Tibial nerve (tissue), 4 donors: ENCODE results near the gene KCTD13. TPM values are rescaled to one million over a fixed set of nuclear protein-coding genes. Genes with fewer than 3 reads are reported as not detected.

Source experiments
- DNase-seq, 2 donors: peaks; one replicate each; pipeline ENCODE4 v3.0.0-alpha.2; 2019; ENCODE audit warnings: low spot score in 2 of 2
- H3K27ac ChIP-seq, 4 donors: fragments of 200-600 bp; sonication (generic) in 3 of 4; one replicate each; pipeline ENCODE4 v1.5.1; 2017 to 2019; ENCODE audit warnings: mild to moderate bottlenecking in 1 of 4
- H3K27me3 ChIP-seq, 2 donors: fragments of 200-600 bp; sonication (generic) in 1 of 2; one replicate each; pipeline versions ENCODE4 v1.5.1 to v1.6.0; 2017 to 2019
- H3K36me3 ChIP-seq, 3 donors: fragments of 200-600 bp; sonication (generic); one replicate each; pipeline ENCODE4 v1.5.1; 2018 to 2019
- H3K4me1 ChIP-seq, 4 donors: fragments of 200-600 bp; sonication (generic) in 3 of 4; one replicate each; pipeline ENCODE4 v1.5.1; 2017 to 2019
- H3K4me3 ChIP-seq, 4 donors: fragments of 200-600 bp; sonication (generic) in 3 of 4; one replicate each; pipeline ENCODE4 v1.5.1; 2017 to 2019; ENCODE audit warnings: mild to moderate bottlenecking in 1 of 4, moderate library complexity in 1 of 4
- H3K9me3 ChIP-seq, 4 donors: fragments of 200-600 bp; sonication (generic) in 3 of 4; one replicate each; pipeline ENCODE4 v1.5.1; 2017 to 2019
- CTCF ChIP-seq, 5 experiments: fragments of 200-600 bp in 3 of 5; fragments of 450-650 bp in 2 of 5; sonication (generic) in 3 of 5; IDR thresholded peaks; one replicate each; pipeline ENCODE4 v1.5.1; 2016 to 2019; ENCODE audit warnings: antibody characterized with exemption in 5 of 5, mild to moderate bottlenecking in 3 of 5, moderate library complexity in 2 of 5
- EP300 ChIP-seq, 2 donors: sonication (generic); formaldehyde crosslinking; IDR thresholded peaks; one replicate each; pipeline ENCODE4 v1.6.1; 2017; ENCODE audit warnings: antibody characterized with exemption in 2 of 2, mild to moderate bottlenecking in 1 of 2
- POLR2A ChIP-seq, 2 donors: fragments of 450-650 bp; IDR thresholded peaks; one replicate each; pipeline ENCODE4 v1.6.1; 2017; ENCODE audit warnings: antibody characterized with exemption in 2 of 2, mild to moderate bottlenecking in 2 of 2, moderate library complexity in 2 of 2
- WGBS, 2 donors: methylation state at CpG; one replicate each; pipeline ENCODE4 v1.1.5; 2018; 5-methylcytosine and 5-hydroxymethylcytosine counted together
- total RNA-seq, 4 donors: library from RNA; depleted of rRNA; stranded (reverse); fragments of >200 nt; gene quantifications; one replicate each; pipeline ENCODE4 v1.1.0, GENCODE V29; 2016

The KCTD13 gene
- total RNA-seq, 4 donors from 2014 or later, result 31.0 to 81.0 (median 38.7) TPM

GRCh38 chr16:29858149-29858849, 67.7 kb downstream of the KCTD13 start:
- WGBS, 2 donors, result 55 to 57% methylated on average over 10 of the region's 10 CpGs
- H3K36me3 ChIP-seq, result peaks cover 3 to 40% (median 8%) of the 10 kb centered on the region in 3 donors
- H3K9me3 ChIP-seq, result no peaks in the 10 kb centered on the region
- peak overlapping the region in 1 of 4 donors; percentile 10 for H3K27ac ChIP-seq
- TF ChIP-seq EP300 (IDR thresholded peaks at IDR 0.05), result no peak
- TF ChIP-seq CTCF (IDR thresholded peaks at IDR 0.05), result no peak
- no peak for TF ChIP-seq POLR2A (IDR thresholded peaks at IDR 0.05)
- H3K27me3 ChIP-seq, result no peaks in the 10 kb centered on the region
- H3K4me1 ChIP-seq, result peaks cover 0 to 37% (median 13%) of the 10 kb centered on the region in 4 donors
- DNase-seq, result no peak
- no peak overlapping the region for H3K4me3 ChIP-seq

GRCh38 chr16:29857133-29857760, 68.8 kb downstream of the KCTD13 start:
- no peaks in the 10 kb centered on the region for H3K9me3 ChIP-seq
- peaks cover 3 to 40% (median 8%) of the 10 kb centered on the region in 3 donors for H3K36me3 ChIP-seq
- no peak for DNase-seq
- H3K4me3 ChIP-seq, result no peak overlapping the region
- TF ChIP-seq EP300 (IDR thresholded peaks at IDR 0.05) (no peak), POLR2A (IDR thresholded peaks at IDR 0.05) (no peak), CTCF (IDR thresholded peaks at IDR 0.05) (no peak)
- 76 to 78% methylated on average over 7 of the region's 7 CpGs for WGBS, 2 donors
- peak overlapping the region in 1 of 4 donors; percentile 37 for H3K27ac ChIP-seq
- peaks cover 0 to 45% (median 13%) of the 10 kb centered on the region in 4 donors for H3K4me1 ChIP-seq
- H3K27me3 ChIP-seq, result no peaks in the 10 kb centered on the region

Other genes with a start within 250 kb of the KCTD13 start
- gene QPRT, start 247.0 kb downstream of the KCTD13 start, total RNA-seq, result 10 to 100 TPM; 15.3 to 50.4 (median 38.5) TPM
- 1 to 10 TPM in 1 of 4 donors, under 1 TPM in 3; 0.20 to 2.8 (median 0.61) TPM for gene C16orf54, start 180.2 kb downstream of the KCTD13 start, total RNA-seq
- not detected for gene ZG16, start 148.0 kb downstream of the KCTD13 start, total RNA-seq
- gene KIF22, start 135.5 kb downstream of the KCTD13 start, total RNA-seq, result 10 to 100 TPM; 19.9 to 42.8 (median 40.5) TPM
- gene MAZ, start 119.7 kb downstream of the KCTD13 start, total RNA-seq, result 10 to 100 TPM; 40.0 to 75.9 (median 62.0) TPM
- 10 to 100 TPM; 10.0 to 28.4 (median 18.5) TPM for gene PRRT2, start 114.0 kb downstream of the KCTD13 start, total RNA-seq
- 10 to 100 TPM; 40.8 to 70.7 (median 61.0) TPM for gene PAGR1, start 110.1 kb downstream of the KCTD13 start, total RNA-seq
- 100 to 1,000 TPM; 113 to 247 (median 177) TPM for gene MVP, start 105.8 kb downstream of the KCTD13 start, total RNA-seq
- 100 to 1,000 TPM in 2 of 4 donors, 10 to 100 TPM in 2; 80.0 to 121 (median 94.8) TPM for gene CDIPT, start 63.0 kb downstream of the KCTD13 start, total RNA-seq
- 1 to 10 TPM in 2 of 4 donors, under 1 TPM in 2; 0.84 to 4.9 (median 1.3) TPM for gene SEZ6L2, start 26.7 kb downstream of the KCTD13 start, total RNA-seq
- gene ASPHD1, start 25.7 kb downstream of the KCTD13 start, total RNA-seq, result 1 to 10 TPM in 3 of 4 donors, under 1 TPM in 1; 0.90 to 5.7 (median 3.9) TPM
- 100 to 1,000 TPM in 2 of 4 donors, 10 to 100 TPM in 2; 83.1 to 144 (median 103) TPM for gene TMEM219, start 35.9 kb upstream of the KCTD13 start, total RNA-seq
- 10 to 100 TPM; 51.3 to 88.8 (median 66.0) TPM for gene TAOK2, start 47.6 kb upstream of the KCTD13 start, total RNA-seq
- gene HIRIP3, start 69.4 kb upstream of the KCTD13 start, total RNA-seq, result 10 to 100 TPM; 12.6 to 26.7 (median 22.6) TPM
- 10 to 100 TPM; 36.6 to 60.4 (median 51.6) TPM for gene INO80E, start 70.0 kb upstream of the KCTD13 start, total RNA-seq
- 1 to 10 TPM in 2 of 4 donors, under 1 TPM in 2; 0.44 to 4.2 (median 1.7) TPM for gene DOC2A, start 84.8 kb upstream of the KCTD13 start, total RNA-seq
- gene C16orf92, start 97.0 kb upstream of the KCTD13 start, total RNA-seq, result not detected
- not detected for gene TLCD3B, start 105.0 kb upstream of the KCTD13 start, total RNA-seq
- 100 to 1,000 TPM; 474 to 649 (median 487) TPM for gene ALDOA, start 139.5 kb upstream of the KCTD13 start, total RNA-seq
- gene PPP4C, start 149.8 kb upstream of the KCTD13 start, total RNA-seq, result 10 to 100 TPM; 21.1 to 54.3 (median 34.3) TPM
- gene TBX6, start 165.7 kb upstream of the KCTD13 start, total RNA-seq, result 1 to 10 TPM in 1 of 4 donors, under 1 TPM in 2, not detected in 1; 0.66 to 1.5 (median 0.84) TPM
- gene YPEL3, start 170.0 kb upstream of the KCTD13 start, total RNA-seq, result 100 to 1,000 TPM in 2 of 4 donors, 10 to 100 TPM in 2; 81.9 to 197 (median 122) TPM
- gene GDPD3, start 187.3 kb upstream of the KCTD13 start, total RNA-seq, result 1 to 10 TPM; 2.8 to 5.2 (median 4.6) TPM
- gene MAPK3, start 197.0 kb upstream of the KCTD13 start, total RNA-seq, result 10 to 100 TPM; 65.5 to 93.0 (median 79.5) TPM